GM12865 (cell line): ENCODE results near the gene IFT80.

ENCODE experiments used
- DNase-seq: peaks from one replicate; pipeline ENCODE4 v3.0.0; 2010; ENCODE audit warnings: low read depth
- H3K4me3 ChIP-seq: 2 replicates; pipeline ENCODE4 v1.5.1; 2011; ENCODE audit warnings: mild to moderate bottlenecking, low read depth, low read length, control low read depth
- TF ChIP-seq, protein P1 (sequence below): IDR thresholded peaks from 2 replicates; pipeline ENCODE4 v1.5.1; 2011; ENCODE audit warnings: low read length, control low read depth, low read depth, inconsistent platforms; ENCODE audit not compliant: insufficient read depth; ENCODE audit errors: missing control alignments

The IFT80 gene

GRCh38 chr3:160390565-160391138, 8.4 kb downstream of the IFT80 start:
- no peak overlapping the region for H3K4me3 ChIP-seq
- DNase-seq = no peak
- TF ChIP-seq, protein P1, sequence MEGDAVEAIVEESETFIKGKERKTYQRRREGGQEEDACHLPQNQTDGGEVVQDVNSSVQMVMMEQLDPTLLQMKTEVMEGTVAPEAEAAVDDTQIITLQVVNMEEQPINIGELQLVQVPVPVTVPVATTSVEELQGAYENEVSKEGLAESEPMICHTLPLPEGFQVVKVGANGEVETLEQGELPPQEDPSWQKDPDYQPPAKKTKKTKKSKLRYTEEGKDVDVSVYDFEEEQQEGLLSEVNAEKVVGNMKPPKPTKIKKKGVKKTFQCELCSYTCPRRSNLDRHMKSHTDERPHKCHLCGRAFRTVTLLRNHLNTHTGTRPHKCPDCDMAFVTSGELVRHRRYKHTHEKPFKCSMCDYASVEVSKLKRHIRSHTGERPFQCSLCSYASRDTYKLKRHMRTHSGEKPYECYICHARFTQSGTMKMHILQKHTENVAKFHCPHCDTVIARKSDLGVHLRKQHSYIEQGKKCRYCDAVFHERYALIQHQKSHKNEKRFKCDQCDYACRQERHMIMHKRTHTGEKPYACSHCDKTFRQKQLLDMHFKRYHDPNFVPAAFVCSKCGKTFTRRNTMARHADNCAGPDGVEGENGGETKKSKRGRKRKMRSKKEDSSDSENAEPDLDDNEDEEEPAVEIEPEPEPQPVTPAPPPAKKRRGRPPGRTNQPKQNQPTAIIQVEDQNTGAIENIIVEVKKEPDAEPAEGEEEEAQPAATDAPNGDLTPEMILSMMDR = no peak

DNA sequence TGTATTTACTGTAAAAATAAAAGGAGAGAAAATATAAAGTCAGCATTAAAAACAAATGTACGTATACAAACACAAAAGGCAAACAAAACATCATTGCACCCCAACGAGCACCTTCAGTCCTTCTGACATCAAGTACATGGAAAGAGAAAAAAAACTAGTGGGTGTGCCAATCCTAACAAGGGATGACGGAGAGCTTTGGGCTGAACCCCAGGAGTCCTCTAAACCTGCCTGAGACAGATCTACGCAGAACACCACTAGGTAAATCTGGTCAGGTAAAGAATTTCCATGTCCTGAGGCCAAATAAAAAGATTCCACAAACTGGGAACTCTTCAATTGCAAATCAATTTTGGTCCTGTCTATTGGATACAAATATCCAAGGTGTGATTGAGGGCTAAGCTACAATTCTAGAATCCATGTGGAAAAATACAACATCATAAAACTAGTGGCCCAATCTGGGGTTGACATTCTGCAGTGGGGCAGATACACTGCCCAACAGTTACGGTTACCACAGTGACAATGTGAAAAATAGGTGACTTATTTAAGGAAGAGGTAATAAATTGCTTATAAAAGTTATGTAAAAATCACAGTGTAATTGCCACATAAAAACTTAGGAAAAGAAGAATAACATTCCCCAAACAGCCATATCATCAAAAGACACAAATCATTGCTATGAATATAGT, 14.2 kb downstream of the IFT80 start:
- TF ChIP-seq, protein P1 = no peak
- DNase-seq = no peak
- H3K4me3 ChIP-seq = no peak overlapping the region

- H3K4me3 ChIP-seq = no peak overlapping the region
- TF ChIP-seq, protein P1 = no peak
- no peak for DNase-seq
Observed at GRCh38 chr3:160381470-160381869, 17.6 kb downstream of the IFT80 start.

DNA sequence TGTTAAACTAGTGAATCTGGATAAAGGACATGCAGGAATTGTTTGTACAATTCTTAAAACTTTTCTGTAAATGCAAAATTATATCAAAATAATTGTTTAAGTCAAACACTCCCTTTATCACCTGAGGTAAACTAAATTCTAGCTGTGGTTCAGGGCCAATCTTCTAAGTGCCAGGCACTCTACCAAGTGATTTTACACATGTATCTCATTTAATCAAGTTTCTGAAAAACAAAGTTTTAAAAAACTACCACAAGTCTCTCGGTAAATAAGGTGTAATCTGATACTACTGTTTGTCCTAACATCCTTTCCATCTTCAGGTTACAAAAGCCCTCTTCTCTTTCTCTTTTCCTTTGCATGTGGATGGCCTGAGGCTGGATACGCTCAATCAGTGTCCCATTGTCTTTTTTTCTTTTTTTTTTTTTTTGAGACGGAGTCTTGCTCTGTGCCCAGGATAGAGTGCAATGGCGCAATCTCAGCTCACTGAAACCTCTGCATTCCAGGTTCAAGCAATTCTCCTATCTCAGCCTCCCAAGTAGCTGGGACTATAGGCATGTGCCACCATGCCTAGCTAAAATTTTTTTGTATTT, 19.3 kb downstream of the IFT80 start:
- no peak overlapping the region for H3K4me3 ChIP-seq
- no peak for DNase-seq
- TF ChIP-seq, protein P1 = no peak

DNA sequence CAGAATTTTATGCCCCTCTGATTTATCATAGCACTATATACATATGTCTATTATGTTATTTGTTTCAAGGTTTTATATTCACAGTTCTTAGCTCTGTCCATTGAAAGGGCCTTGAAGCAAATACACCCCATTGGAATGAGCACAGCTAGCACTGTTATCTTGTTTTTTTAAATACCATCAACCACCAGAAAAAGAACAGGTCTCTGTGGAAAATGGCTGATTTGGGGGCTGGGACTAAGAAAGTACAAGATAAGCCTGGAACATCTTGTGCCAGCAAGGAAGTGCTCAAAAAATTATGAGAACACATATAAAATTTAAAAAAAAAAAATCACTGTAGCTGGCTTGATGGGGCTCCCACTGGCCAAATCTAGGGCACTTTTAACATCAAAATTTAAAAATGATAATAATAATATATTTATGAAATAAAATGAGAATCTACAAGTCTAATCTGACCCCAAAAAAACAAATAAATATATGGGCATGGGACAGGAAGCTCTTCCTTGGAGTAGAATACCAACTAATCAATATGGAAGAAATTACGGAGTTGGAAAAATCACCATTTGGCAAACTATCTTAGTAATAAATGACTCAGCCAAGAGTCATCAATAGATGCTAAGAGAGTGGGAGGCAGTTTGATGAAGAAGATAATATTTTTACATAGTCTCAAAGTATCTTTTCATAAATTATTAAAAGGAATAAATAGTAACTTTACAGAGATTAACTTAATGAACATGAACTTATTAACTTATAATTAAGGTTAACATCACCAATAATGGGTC, 20.5 kb downstream of the IFT80 start:
- H3K4me3 ChIP-seq = no peak overlapping the region
- TF ChIP-seq, protein P1 = no peak
- no peak for DNase-seq

GRCh38 chr3:160376681-160377080, 22.3 kb downstream of the IFT80 start:
- DNase-seq = no peak
- TF ChIP-seq, protein P1 = no peak
- no peak overlapping the region for H3K4me3 ChIP-seq
